ENCODE results near the gene PRDX5. TPM values are rescaled to one million over a fixed set of nuclear protein-coding genes. Genes with fewer than 3 reads are reported as not detected.
A peak's percentile ranks its signal among the peaks of the same experiment; 100 is the strongest.

PRDX5 gene
- total and polyA plus RNA-seq, 9 of the 15 experiments (the other 6 are each of a cell fraction or from before 2014, with no cell fraction given) = 40.8 to 327 (median 204) TPM

DNA sequence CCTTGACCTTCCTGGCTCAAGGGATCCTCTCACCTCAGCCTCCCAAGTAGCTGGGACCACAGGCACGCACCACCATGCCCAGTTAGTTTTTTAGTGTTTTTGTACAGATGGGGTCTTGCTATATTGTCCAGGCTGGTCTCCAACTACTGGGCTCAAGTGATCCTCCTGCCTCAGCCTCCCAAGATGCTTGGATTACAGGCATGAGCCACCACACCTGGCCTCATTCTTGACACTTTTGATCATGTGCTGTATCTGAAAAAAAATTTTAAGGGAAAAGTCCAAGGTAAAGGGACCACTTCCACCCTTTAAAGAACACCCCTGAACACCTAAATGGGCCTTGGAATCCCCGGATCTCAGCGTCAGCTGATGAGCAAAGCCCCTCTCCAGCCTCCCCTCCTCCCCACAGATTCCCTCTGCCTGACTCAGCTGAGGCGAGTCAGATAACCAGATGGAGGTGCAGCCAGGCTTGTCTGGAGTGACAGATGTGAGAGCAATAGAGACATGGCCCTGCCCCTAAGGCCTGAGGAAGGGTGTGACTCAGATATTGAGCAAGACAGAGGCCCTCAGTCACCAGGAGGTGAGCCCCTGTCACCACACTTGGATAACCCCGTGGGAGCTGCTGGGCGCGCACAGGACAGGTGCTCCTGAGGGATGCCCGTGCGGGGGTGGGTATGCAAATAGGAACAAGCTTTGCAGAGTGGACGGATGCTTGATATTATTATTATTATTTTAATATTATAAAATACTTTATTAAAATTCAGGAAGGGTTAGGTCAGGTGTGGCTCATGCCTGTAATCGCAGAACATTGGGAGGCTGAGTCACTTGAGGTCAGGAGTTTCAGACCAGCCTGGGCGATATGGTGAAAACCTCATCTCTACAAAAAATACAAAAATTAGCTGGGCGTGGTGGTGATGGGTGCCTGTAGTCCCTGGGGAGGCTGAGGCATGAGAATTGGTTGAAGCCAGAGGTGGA lies 17.1 kb downstream of the PRDX5 start (continued):
- TF ChIP-seq, protein P1, sequence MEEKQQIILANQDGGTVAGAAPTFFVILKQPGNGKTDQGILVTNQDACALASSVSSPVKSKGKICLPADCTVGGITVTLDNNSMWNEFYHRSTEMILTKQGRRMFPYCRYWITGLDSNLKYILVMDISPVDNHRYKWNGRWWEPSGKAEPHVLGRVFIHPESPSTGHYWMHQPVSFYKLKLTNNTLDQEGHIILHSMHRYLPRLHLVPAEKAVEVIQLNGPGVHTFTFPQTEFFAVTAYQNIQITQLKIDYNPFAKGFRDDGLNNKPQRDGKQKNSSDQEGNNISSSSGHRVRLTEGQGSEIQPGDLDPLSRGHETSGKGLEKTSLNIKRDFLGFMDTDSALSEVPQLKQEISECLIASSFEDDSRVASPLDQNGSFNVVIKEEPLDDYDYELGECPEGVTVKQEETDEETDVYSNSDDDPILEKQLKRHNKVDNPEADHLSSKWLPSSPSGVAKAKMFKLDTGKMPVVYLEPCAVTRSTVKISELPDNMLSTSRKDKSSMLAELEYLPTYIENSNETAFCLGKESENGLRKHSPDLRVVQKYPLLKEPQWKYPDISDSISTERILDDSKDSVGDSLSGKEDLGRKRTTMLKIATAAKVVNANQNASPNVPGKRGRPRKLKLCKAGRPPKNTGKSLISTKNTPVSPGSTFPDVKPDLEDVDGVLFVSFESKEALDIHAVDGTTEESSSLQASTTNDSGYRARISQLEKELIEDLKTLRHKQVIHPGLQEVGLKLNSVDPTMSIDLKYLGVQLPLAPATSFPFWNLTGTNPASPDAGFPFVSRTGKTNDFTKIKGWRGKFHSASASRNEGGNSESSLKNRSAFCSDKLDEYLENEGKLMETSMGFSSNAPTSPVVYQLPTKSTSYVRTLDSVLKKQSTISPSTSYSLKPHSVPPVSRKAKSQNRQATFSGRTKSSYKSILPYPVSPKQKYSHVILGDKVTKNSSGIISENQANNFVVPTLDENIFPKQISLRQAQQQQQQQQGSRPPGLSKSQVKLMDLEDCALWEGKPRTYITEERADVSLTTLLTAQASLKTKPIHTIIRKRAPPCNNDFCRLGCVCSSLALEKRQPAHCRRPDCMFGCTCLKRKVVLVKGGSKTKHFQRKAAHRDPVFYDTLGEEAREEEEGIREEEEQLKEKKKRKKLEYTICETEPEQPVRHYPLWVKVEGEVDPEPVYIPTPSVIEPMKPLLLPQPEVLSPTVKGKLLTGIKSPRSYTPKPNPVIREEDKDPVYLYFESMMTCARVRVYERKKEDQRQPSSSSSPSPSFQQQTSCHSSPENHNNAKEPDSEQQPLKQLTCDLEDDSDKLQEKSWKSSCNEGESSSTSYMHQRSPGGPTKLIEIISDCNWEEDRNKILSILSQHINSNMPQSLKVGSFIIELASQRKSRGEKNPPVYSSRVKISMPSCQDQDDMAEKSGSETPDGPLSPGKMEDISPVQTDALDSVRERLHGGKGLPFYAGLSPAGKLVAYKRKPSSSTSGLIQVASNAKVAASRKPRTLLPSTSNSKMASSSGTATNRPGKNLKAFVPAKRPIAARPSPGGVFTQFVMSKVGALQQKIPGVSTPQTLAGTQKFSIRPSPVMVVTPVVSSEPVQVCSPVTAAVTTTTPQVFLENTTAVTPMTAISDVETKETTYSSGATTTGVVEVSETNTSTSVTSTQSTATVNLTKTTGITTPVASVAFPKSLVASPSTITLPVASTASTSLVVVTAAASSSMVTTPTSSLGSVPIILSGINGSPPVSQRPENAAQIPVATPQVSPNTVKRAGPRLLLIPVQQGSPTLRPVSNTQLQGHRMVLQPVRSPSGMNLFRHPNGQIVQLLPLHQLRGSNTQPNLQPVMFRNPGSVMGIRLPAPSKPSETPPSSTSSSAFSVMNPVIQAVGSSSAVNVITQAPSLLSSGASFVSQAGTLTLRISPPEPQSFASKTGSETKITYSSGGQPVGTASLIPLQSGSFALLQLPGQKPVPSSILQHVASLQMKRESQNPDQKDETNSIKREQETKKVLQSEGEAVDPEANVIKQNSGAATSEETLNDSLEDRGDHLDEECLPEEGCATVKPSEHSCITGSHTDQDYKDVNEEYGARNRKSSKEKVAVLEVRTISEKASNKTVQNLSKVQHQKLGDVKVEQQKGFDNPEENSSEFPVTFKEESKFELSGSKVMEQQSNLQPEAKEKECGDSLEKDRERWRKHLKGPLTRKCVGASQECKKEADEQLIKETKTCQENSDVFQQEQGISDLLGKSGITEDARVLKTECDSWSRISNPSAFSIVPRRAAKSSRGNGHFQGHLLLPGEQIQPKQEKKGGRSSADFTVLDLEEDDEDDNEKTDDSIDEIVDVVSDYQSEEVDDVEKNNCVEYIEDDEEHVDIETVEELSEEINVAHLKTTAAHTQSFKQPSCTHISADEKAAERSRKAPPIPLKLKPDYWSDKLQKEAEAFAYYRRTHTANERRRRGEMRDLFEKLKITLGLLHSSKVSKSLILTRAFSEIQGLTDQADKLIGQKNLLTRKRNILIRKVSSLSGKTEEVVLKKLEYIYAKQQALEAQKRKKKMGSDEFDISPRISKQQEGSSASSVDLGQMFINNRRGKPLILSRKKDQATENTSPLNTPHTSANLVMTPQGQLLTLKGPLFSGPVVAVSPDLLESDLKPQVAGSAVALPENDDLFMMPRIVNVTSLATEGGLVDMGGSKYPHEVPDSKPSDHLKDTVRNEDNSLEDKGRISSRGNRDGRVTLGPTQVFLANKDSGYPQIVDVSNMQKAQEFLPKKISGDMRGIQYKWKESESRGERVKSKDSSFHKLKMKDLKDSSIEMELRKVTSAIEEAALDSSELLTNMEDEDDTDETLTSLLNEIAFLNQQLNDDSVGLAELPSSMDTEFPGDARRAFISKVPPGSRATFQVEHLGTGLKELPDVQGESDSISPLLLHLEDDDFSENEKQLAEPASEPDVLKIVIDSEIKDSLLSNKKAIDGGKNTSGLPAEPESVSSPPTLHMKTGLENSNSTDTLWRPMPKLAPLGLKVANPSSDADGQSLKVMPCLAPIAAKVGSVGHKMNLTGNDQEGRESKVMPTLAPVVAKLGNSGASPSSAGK (IDR thresholded peaks at IDR 0.05) = peak; percentile 58; the same call in 1 of the 2 replicates
- peak; percentile 99 for TF ChIP-seq TAF9B (IDR thresholded peaks at IDR 0.05; ENCODE audit: partially characterized antibody)
- TF ChIP-seq ZNF699 (CRISPR knock-in tag; IDR thresholded peaks at IDR 0.05; ENCODE audit: insufficient replicate concordance) = no peak
- no peak for TF ChIP-seq NFRKB (IDR thresholded peaks at IDR 0.05; ENCODE audit: low read depth)
- TF ChIP-seq CTBP1 (IDR thresholded peaks at IDR 0.05; ENCODE audit: borderline replicate concordance) = peak; percentile 99
- peak; percentile 83 for TF ChIP-seq ESRRA (IDR thresholded peaks at IDR 0.05; ENCODE audit: borderline replicate concordance, low read depth)
- TF ChIP-seq, protein P2, sequence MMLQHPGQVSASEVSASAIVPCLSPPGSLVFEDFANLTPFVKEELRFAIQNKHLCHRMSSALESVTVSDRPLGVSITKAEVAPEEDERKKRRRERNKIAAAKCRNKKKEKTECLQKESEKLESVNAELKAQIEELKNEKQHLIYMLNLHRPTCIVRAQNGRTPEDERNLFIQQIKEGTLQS (IDR thresholded peaks at IDR 0.05) = peak; percentile 99
- TF ChIP-seq, protein P2 (CRISPR knock-in tag; conservative IDR thresholded peaks at IDR 0.05) = peak; percentile 96
- TF ChIP-seq, protein P3, sequence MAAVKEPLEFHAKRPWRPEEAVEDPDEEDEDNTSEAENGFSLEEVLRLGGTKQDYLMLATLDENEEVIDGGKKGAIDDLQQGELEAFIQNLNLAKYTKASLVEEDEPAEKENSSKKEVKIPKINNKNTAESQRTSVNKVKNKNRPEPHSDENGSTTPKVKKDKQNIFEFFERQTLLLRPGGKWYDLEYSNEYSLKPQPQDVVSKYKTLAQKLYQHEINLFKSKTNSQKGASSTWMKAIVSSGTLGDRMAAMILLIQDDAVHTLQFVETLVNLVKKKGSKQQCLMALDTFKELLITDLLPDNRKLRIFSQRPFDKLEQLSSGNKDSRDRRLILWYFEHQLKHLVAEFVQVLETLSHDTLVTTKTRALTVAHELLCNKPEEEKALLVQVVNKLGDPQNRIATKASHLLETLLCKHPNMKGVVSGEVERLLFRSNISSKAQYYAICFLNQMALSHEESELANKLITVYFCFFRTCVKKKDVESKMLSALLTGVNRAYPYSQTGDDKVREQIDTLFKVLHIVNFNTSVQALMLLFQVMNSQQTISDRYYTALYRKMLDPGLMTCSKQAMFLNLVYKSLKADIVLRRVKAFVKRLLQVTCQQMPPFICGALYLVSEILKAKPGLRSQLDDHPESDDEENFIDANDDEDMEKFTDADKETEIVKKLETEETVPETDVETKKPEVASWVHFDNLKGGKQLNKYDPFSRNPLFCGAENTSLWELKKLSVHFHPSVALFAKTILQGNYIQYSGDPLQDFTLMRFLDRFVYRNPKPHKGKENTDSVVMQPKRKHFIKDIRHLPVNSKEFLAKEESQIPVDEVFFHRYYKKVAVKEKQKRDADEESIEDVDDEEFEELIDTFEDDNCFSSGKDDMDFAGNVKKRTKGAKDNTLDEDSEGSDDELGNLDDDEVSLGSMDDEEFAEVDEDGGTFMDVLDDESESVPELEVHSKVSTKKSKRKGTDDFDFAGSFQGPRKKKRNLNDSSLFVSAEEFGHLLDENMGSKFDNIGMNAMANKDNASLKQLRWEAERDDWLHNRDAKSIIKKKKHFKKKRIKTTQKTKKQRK (IDR thresholded peaks at IDR 0.05; ENCODE audit: borderline replicate concordance, low read depth, low read length) = no peak
- peak; percentile 58; the same call in 1 of the 2 replicates for TF ChIP-seq SMAD3 (CRISPR knock-in tag; conservative IDR thresholded peaks at IDR 0.05)
